Suppressor macrophage treated with lipopolysaccharide for 1 hour (primary cell): Measurements from ENCODE around the gene C2CD3.

Source experiments
- DNase-seq, 3 donors: peaks; one replicate each; pipeline ENCODE4 v3.0.0-alpha.2; 2020 to 2022

The C2CD3 gene

GRCh38 chr11:73980001-73980961 lies 190.5 kb downstream of the C2CD3 start:
- DNase-seq: peak; percentile 52 to 69 (median 59)

- no peak for DNase-seq
These were observed 192.2 kb downstream of the C2CD3 start for GRCh38 chr11:73978576-73979086.

GRCh38 chr11:73977856-73978519 lies 192.8 kb downstream of the C2CD3 start:
- no peak for DNase-seq

GRCh38 chr11:73976451-73977151 lies 194.2 kb downstream of the C2CD3 start:
- DNase-seq: no peak

- no peak for DNase-seq
These were observed 195.4 kb downstream of the C2CD3 start for GRCh38 chr11:73975479-73975757.

GRCh38 chr11:73974604-73975478 lies 196.0 kb downstream of the C2CD3 start:
- DNase-seq: no peak

GRCh38 chr11:73972620-73973449 lies 198.0 kb downstream of the C2CD3 start:
- no peak for DNase-seq

GRCh38 chr11:73972187-73972586 lies 198.6 kb downstream of the C2CD3 start:
- DNase-seq: no peak

GRCh38 chr11:73971175-73971719 lies 199.6 kb downstream of the C2CD3 start:
- no peak for DNase-seq

- no peak for DNase-seq
These were observed 200.6 kb downstream of the C2CD3 start for GRCh38 chr11:73969991-73970800.

GRCh38 chr11:73969091-73969490 lies 201.7 kb downstream of the C2CD3 start:
- no peak for DNase-seq

- DNase-seq: no peak
These were observed 202.3 kb downstream of the C2CD3 start for GRCh38 chr11:73968356-73968966.

- no peak for DNase-seq
These were observed 205.1 kb downstream of the C2CD3 start for GRCh38 chr11:73965764-73966121.

- no peak for DNase-seq
These were observed 205.6 kb downstream of the C2CD3 start for GRCh38 chr11:73965076-73965763.

- DNase-seq: no peak
These were observed 206.9 kb downstream of the C2CD3 start for GRCh38 chr11:73963861-73964260.
